WTC11 (cell line): Measurements from ENCODE around the gene ZC3H7B. TPM values are rescaled to one million over a fixed set of nuclear protein-coding genes. Genes with fewer than 3 reads are reported as not detected.
A peak's percentile ranks its signal among the peaks of the same experiment; 100 is the strongest.

Source experiments
- ATAC-seq: fragments of 200-7000 bp; cut with Tn5 transposase; 2 replicates; pipeline ENCODE4 v1.10.0; 2021; ENCODE audit warnings: mild to moderate bottlenecking, moderate library complexity
- CTCF ChIA-PET: fragments of 300-600 bp; sonication (Branson Sonifier 250); formaldehyde crosslinking; loops from one replicate; lab custom pipeline; 2021; ENCODE audit warnings: antibody characterized with exemption; lab: Charles Lee
- POLR2A ChIA-PET: fragments of 350-600 bp; sonication (Branson Sonifier 250); formaldehyde crosslinking; loops from one replicate; lab custom pipeline; 2021; ENCODE audit warnings: antibody characterized with exemption; lab: Charles Lee
- DNase-seq: peaks from one replicate; pipeline ENCODE4 v3.0.0; 2021; ENCODE audit warnings: low spot score
- H3K27ac Mint-ChIP-seq: 2 replicates; pipeline ENCODE4 v1.8.0; 2021; ENCODE audit warnings: mixed read lengths
- H3K27me3 Mint-ChIP-seq: 2 replicates; pipeline ENCODE4 v1.8.0; 2021; ENCODE audit warnings: low read depth, mild to moderate bottlenecking, moderate library complexity, mixed read lengths
- H3K36me3 Mint-ChIP-seq: 2 replicates; pipeline ENCODE4 v1.8.0; 2021; ENCODE audit warnings: mixed read lengths
- H3K4me1 Mint-ChIP-seq: 2 replicates; pipeline ENCODE4 v1.8.0; 2022; ENCODE audit warnings: mixed read lengths
- H3K4me3 Mint-ChIP-seq: 2 replicates; pipeline ENCODE4 v1.8.0; 2021; ENCODE audit warnings: mild to moderate bottlenecking, moderate library complexity, mixed read lengths
- H3K9me3 Mint-ChIP-seq: 2 replicates; pipeline ENCODE4 v1.8.0; 2021; ENCODE audit warnings: mixed read lengths
- ATF1 ChIP-seq: sonication (generic); formaldehyde crosslinking; IDR thresholded peaks from 2 replicates; pipeline ENCODE4 v1.8.1; 2023; ENCODE audit warnings: mild to moderate bottlenecking, moderate library complexity, missing genetic modification reagents
- IRF2 ChIP-seq: sonication (generic); formaldehyde crosslinking; IDR thresholded peaks from 2 replicates; pipeline ENCODE4 v1.8.0; 2022; ENCODE audit warnings: low read depth, missing genetic modification reagents, borderline replicate concordance
- JUN ChIP-seq: sonication (generic); formaldehyde crosslinking; IDR thresholded peaks from 2 replicates; pipeline ENCODE4 v1.8.0; 2023; ENCODE audit warnings: mild to moderate bottlenecking, missing genetic modification reagents
- NFE2L1 ChIP-seq: sonication (generic); formaldehyde crosslinking; IDR thresholded peaks from 2 replicates; pipeline ENCODE4 v1.8.1; 2023; ENCODE audit warnings: missing genetic modification reagents
- NR1H2 ChIP-seq: sonication (generic); formaldehyde crosslinking; IDR thresholded peaks from 2 replicates; pipeline ENCODE4 v1.9.0; 2021; ENCODE audit warnings: mild to moderate bottlenecking, moderate library complexity, missing genetic modification reagents
- NR3C1 ChIP-seq: sonication (generic); formaldehyde crosslinking; conservative IDR thresholded peaks from 2 replicates; pipeline ENCODE4 v1.8.1; 2023; ENCODE audit warnings: low read depth, mild to moderate bottlenecking, missing genetic modification reagents
- SMAD4 ChIP-seq: sonication (generic); formaldehyde crosslinking; IDR thresholded peaks from 2 replicates; pipeline ENCODE4 v1.8.0; 2022; ENCODE audit warnings: mild to moderate bottlenecking, missing genetic modification reagents
- SOX15 ChIP-seq: fragments of 250-450 bp; sonication (Bioruptor Pico); IDR thresholded peaks from 2 replicates; pipeline ENCODE4 v1.9.0; 2021; ENCODE audit warnings: mild to moderate bottlenecking
- ZNF232 ChIP-seq: sonication (generic); formaldehyde crosslinking; IDR thresholded peaks from 2 replicates; pipeline ENCODE4 v1.8.0; 2022; ENCODE audit warnings: mild to moderate bottlenecking, missing genetic modification reagents
- ZNF263 ChIP-seq: sonication (generic); formaldehyde crosslinking; IDR thresholded peaks from 2 replicates; pipeline ENCODE4 v1.8.1; 2022; ENCODE audit warnings: low read depth, mild to moderate bottlenecking, moderate library complexity, missing genetic modification reagents
- total RNA-seq: library from RNA; stranded (reverse); gene quantifications from 3 replicates; pipeline ENCODE4 v1.2.3, GENCODE V29; 2021
- TF ChIP-seq, protein P1 (sequence below): sonication (generic); formaldehyde crosslinking; IDR thresholded peaks from 2 replicates; pipeline ENCODE4 v1.8.1; 2022; ENCODE audit warnings: missing genetic modification reagents, borderline replicate concordance
- TF ChIP-seq, protein P2 (sequence below): sonication (generic); formaldehyde crosslinking; IDR thresholded peaks from 2 replicates; pipeline ENCODE4 v1.8.0; 2023; ENCODE audit warnings: missing genetic modification reagents, mild to moderate bottlenecking, borderline replicate concordance
- TF ChIP-seq, protein P3 (sequence below): fragments of 250-450 bp; sonication (Bioruptor Pico); IDR thresholded peaks from 2 replicates; pipeline ENCODE4 v1.9.0; 2021; ENCODE audit warnings: mild to moderate bottlenecking

Gene ZC3H7B
- total RNA-seq, 1 experiment from 2014 or later, result 64.7 TPM

DNA sequence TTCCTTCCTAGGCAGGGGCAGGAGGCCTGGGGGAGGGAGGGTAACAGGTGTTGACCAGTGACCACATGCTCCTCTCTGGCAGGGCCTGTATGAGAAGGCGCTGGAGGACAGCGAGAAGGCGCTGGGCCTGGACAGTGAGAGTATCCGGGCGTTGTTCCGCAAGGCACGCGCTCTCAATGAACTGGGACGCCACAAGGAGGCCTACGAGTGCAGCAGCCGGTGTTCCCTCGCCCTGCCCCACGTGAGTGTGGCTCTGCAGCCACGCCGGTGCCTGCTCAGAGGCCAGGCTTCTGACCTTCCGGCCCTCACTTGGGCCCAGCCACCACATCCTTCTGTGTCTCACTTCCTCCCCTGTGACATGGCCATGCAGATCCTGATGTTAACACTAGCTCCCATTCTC, 25.8 kb downstream of the ZC3H7B start:
- Mint-ChIP-seq H3K27ac (no peak overlapping the region), H3K9me3 (no peaks in the 10 kb centered on the region), H3K4me1 (no peaks in the 10 kb centered on the region), H3K36me3 (peaks cover 32% of the 10 kb centered on the region), H3K4me3 (no peak overlapping the region), H3K27me3 (no peaks in the 10 kb centered on the region)
- POLR2A ChIA-PET, result interaction anchor here (0.6 kb wide), 1 partner anchor 10 kb away, joined by 3 read pairs; no protein-coding TSS in a partner anchor
- DNase-seq, result no peak
- CTCF ChIA-PET, result no interaction called here
- TF ChIP-seq SMAD4 (CRISPR knock-in tag) (no peak), NFE2L1 (CRISPR knock-in tag) (no peak), JUN (CRISPR knock-in tag) (no peak), NR1H2 (CRISPR knock-in tag) (no peak)
- no peak for ATAC-seq

DNA sequence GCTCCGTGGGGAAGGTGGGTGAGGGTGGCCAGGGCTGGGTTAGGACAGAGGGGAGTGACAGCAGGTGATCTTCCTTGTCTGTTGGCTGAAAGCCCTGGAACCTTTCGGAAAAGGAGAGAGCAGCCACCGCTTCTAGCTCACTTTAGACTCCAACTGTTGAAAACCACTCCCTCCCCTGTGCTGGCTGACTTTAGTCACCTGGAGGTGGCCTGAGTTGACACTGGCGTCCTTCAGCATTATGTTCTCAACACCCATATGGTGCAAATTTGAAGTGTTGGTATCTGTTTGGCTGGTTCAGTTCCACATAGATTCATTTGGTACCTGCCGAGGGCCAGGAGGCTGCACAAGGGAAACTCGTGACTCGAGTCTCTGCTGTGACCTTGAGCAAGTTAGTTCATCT, 28.8 kb downstream of the ZC3H7B start:
- peaks cover 36% of the 10 kb centered on the region for H3K36me3 Mint-ChIP-seq
- TF ChIP-seq, protein P1, sequence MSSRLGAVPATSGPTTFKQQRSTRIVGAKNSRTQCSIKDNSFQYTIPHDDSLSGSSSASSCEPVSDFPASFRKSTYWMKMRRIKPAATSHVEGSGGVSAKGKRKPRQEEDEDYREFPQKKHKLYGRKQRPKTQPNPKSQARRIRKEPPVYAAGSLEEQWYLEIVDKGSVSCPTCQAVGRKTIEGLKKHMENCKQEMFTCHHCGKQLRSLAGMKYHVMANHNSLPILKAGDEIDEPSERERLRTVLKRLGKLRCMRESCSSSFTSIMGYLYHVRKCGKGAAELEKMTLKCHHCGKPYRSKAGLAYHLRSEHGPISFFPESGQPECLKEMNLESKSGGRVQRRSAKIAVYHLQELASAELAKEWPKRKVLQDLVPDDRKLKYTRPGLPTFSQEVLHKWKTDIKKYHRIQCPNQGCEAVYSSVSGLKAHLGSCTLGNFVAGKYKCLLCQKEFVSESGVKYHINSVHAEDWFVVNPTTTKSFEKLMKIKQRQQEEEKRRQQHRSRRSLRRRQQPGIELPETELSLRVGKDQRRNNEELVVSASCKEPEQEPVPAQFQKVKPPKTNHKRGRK, result no peak
- TF ChIP-seq ZNF232, result no peak
- TF ChIP-seq, protein P2, sequence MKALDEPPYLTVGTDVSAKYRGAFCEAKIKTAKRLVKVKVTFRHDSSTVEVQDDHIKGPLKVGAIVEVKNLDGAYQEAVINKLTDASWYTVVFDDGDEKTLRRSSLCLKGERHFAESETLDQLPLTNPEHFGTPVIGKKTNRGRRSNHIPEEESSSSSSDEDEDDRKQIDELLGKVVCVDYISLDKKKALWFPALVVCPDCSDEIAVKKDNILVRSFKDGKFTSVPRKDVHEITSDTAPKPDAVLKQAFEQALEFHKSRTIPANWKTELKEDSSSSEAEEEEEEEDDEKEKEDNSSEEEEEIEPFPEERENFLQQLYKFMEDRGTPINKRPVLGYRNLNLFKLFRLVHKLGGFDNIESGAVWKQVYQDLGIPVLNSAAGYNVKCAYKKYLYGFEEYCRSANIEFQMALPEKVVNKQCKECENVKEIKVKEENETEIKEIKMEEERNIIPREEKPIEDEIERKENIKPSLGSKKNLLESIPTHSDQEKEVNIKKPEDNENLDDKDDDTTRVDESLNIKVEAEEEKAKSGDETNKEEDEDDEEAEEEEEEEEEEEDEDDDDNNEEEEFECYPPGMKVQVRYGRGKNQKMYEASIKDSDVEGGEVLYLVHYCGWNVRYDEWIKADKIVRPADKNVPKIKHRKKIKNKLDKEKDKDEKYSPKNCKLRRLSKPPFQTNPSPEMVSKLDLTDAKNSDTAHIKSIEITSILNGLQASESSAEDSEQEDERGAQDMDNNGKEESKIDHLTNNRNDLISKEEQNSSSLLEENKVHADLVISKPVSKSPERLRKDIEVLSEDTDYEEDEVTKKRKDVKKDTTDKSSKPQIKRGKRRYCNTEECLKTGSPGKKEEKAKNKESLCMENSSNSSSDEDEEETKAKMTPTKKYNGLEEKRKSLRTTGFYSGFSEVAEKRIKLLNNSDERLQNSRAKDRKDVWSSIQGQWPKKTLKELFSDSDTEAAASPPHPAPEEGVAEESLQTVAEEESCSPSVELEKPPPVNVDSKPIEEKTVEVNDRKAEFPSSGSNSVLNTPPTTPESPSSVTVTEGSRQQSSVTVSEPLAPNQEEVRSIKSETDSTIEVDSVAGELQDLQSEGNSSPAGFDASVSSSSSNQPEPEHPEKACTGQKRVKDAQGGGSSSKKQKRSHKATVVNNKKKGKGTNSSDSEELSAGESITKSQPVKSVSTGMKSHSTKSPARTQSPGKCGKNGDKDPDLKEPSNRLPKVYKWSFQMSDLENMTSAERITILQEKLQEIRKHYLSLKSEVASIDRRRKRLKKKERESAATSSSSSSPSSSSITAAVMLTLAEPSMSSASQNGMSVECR, result no peak
- H3K9me3 Mint-ChIP-seq, result no peaks in the 10 kb centered on the region
- ATAC-seq (no peak), DNase-seq (no peak)
- no peaks in the 10 kb centered on the region for H3K4me1 Mint-ChIP-seq
- H3K27ac Mint-ChIP-seq, result no peak overlapping the region
- no peaks in the 10 kb centered on the region for H3K27me3 Mint-ChIP-seq
- CTCF ChIA-PET, result no interaction called here
- POLR2A ChIA-PET, result no interaction called here
- no peak overlapping the region for H3K4me3 Mint-ChIP-seq

DNA sequence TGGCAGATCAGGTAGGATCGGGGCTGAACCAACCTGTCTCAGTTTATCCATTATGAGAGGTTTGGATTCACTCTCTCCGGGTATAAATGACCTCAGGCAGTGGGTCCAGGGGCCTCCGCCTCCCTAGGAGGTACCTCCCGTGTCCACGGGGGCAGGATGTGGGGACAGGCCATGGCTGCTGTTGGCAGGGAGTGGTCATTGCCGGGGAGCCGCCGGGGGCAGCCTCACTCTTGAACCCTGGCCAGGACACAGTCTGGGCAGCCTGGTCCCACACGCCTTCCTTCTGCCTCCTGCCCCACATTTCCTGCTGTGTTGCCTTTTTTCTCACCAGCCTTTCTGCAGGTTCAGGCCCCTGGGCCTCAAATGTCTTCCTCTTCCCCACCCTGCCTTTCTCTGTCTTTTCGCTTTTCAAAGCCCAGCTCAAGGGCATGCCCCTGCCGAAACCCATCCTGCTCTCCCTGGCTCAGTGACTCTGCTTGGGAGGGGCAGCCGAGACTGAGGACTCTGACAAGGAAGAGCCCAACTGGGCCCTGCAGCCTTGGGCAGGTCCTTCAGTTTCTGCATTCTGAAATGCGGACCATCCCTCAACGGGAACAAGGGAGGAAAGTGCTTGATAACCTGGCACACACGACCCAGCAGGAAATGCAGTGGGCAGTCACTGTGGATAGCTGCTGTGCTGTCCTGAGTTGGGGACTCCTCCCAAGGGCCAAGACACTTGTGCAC, 31.1 kb downstream of the ZC3H7B start:
- Mint-ChIP-seq H3K4me1 (no peaks in the 10 kb centered on the region), H3K36me3 (peaks cover 36% of the 10 kb centered on the region), H3K27ac (peak overlapping the region; percentile 81; the same call in 1 of the 2 replicates), H3K9me3 (no peaks in the 10 kb centered on the region), H3K4me3 (no peak overlapping the region), H3K27me3 (no peaks in the 10 kb centered on the region)
- POLR2A ChIA-PET, result no interaction called here
- ATAC-seq, result no peak
- CTCF ChIA-PET, result no interaction called here
- no peak for DNase-seq
- TF ChIP-seq SOX15 (CRISPR knock-in tag) (no peak), ATF1 (no peak), ZNF263 (CRISPR knock-in tag) (no peak), NR3C1 (no peak), IRF2 (no peak)
- TF ChIP-seq, protein P3, sequence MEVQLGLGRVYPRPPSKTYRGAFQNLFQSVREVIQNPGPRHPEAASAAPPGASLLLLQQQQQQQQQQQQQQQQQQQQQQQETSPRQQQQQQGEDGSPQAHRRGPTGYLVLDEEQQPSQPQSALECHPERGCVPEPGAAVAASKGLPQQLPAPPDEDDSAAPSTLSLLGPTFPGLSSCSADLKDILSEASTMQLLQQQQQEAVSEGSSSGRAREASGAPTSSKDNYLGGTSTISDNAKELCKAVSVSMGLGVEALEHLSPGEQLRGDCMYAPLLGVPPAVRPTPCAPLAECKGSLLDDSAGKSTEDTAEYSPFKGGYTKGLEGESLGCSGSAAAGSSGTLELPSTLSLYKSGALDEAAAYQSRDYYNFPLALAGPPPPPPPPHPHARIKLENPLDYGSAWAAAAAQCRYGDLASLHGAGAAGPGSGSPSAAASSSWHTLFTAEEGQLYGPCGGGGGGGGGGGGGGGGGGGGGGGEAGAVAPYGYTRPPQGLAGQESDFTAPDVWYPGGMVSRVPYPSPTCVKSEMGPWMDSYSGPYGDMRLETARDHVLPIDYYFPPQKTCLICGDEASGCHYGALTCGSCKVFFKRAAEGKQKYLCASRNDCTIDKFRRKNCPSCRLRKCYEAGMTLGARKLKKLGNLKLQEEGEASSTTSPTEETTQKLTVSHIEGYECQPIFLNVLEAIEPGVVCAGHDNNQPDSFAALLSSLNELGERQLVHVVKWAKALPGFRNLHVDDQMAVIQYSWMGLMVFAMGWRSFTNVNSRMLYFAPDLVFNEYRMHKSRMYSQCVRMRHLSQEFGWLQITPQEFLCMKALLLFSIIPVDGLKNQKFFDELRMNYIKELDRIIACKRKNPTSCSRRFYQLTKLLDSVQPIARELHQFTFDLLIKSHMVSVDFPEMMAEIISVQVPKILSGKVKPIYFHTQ, result no peak
